Progenitor cell of endocrine pancreas (in vitro differentiated cells): ENCODE data around the gene GCM1. TPM values are rescaled to one million over a fixed set of nuclear protein-coding genes. Genes with fewer than 3 reads are reported as not detected.

ENCODE experiments used
- DNase-seq: peaks from one replicate; pipeline ENCODE4 v3.0.0; 2021; ENCODE audit warnings: low spot score; ENCODE audit not compliant: unreplicated experiment
- H3K27ac Mint-ChIP-seq: 2 replicates; pipeline ENCODE4 v1.8.0; 2021; ENCODE audit warnings: mild to moderate bottlenecking, moderate library complexity, mixed read lengths
- H3K27me3 Mint-ChIP-seq: 2 replicates; pipeline ENCODE4 v1.8.0; 2021; ENCODE audit warnings: mixed read lengths
- H3K36me3 Mint-ChIP-seq: 2 replicates; pipeline ENCODE4 v1.8.0; 2022; ENCODE audit warnings: mixed read lengths; ENCODE audit not compliant: insufficient read depth
- H3K4me1 Mint-ChIP-seq: 2 replicates; pipeline ENCODE4 v1.8.0; 2021; ENCODE audit warnings: low read depth, mixed read lengths
- H3K4me3 Mint-ChIP-seq: 2 replicates; pipeline ENCODE4 v1.8.0; 2021; ENCODE audit warnings: low read depth, mild to moderate bottlenecking, moderate library complexity, mixed read lengths
- H3K9me3 Mint-ChIP-seq: 2 replicates; pipeline ENCODE4 v1.8.0; 2021; ENCODE audit warnings: low read depth, mixed read lengths
- total RNA-seq: library from RNA; stranded (reverse); gene quantifications from 2 replicates; pipeline ENCODE4 v1.2.1, GENCODE V29; 2021
- TF ChIP-seq, protein P1 (sequence below): fragments of 200-600 bp; sonication (generic); IDR thresholded peaks from one replicate; pipeline ENCODE4 v1.5.0; 2021; ENCODE audit warnings: antibody characterized with exemption, mild to moderate bottlenecking; ENCODE audit not compliant: unreplicated experiment

The GCM1 gene
- total RNA-seq, 1 donor from 2014 or later = not detected

DNA sequence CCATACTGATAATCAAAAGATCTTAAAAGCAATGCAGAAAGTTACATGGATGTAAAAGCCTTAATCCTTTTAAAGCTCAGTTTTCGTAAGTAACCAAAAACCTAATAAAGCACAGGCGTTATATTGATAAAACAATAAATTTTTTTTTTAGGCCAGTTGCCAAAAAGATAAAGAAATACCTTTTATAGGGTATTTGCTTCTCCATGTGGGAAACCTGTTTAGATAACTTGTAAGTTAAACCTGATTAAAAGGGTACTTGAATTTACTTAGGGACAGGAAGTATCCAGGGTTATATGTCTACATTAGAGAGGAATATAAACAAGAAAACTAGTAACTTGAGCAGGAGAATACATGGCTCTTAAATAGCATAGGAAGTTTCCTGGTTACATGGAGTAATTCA lies 62.3 kb downstream of the GCM1 start:
- DNase-seq = no peak
- Mint-ChIP-seq H3K4me1 (peaks cover 2% of the 10 kb centered on the region), H3K27me3 (no peaks in the 10 kb centered on the region), H3K4me3 (no peak overlapping the region), H3K9me3 (no peaks in the 10 kb centered on the region), H3K36me3 (peaks cover 19% of the 10 kb centered on the region), H3K27ac (no peak overlapping the region)
- TF ChIP-seq, protein P1, sequence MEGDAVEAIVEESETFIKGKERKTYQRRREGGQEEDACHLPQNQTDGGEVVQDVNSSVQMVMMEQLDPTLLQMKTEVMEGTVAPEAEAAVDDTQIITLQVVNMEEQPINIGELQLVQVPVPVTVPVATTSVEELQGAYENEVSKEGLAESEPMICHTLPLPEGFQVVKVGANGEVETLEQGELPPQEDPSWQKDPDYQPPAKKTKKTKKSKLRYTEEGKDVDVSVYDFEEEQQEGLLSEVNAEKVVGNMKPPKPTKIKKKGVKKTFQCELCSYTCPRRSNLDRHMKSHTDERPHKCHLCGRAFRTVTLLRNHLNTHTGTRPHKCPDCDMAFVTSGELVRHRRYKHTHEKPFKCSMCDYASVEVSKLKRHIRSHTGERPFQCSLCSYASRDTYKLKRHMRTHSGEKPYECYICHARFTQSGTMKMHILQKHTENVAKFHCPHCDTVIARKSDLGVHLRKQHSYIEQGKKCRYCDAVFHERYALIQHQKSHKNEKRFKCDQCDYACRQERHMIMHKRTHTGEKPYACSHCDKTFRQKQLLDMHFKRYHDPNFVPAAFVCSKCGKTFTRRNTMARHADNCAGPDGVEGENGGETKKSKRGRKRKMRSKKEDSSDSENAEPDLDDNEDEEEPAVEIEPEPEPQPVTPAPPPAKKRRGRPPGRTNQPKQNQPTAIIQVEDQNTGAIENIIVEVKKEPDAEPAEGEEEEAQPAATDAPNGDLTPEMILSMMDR = no peak

GRCh38 chr6:53080813-53081212 lies 67.8 kb downstream of the GCM1 start:
- Mint-ChIP-seq H3K9me3 (no peaks in the 10 kb centered on the region), H3K4me1 (no peaks in the 10 kb centered on the region), H3K4me3 (no peak overlapping the region), H3K27me3 (no peaks in the 10 kb centered on the region), H3K27ac (no peak overlapping the region), H3K36me3 (peaks cover 22% of the 10 kb centered on the region)
- TF ChIP-seq, protein P1 = no peak
- no peak for DNase-seq

Other genes starting within 250 kb of the GCM1 start
- gene GSTA3, start 239.1 kb downstream of the GCM1 start, total RNA-seq = not detected in 2 replicates
- 44.7 and 45.6 TPM in 2 replicates for gene GSTA4, start 153.6 kb downstream of the GCM1 start, total RNA-seq
- 14.8 and 15.1 TPM in 2 replicates for gene CILK1, start 87.0 kb downstream of the GCM1 start, total RNA-seq
- gene FBXO9, start 83.4 kb downstream of the GCM1 start, total RNA-seq = 84.7 and 85.7 TPM in 2 replicates
- gene ELOVL5, start 200.1 kb upstream of the GCM1 start, total RNA-seq = 67.1 and 74.4 TPM in 2 replicates